Measurements from ENCODE around the gene ZNF641.
"Not testable (repeated sequence)": the region's sequence is repeated elsewhere in the genome, so short reads cannot be mapped to it uniquely, and the experiment has no call there.

ZNF641 gene

DNA sequence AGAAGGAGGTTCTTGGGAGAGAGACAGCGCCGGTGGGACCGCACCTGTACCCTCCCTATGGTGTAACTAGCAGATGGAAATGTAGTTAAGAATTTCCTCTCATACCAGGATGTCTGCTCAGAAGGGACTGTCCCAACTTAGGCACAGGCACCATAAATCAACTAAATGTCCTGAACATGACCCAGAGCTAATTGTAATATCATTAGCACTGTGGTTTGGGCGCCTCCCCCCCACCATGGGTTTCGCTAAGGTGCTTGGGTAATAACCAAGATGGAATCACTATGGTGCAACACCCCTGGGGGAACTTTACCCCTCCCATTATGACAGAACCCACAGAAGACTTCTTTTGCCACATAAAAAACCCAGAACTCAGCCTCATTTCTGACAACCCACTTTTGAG lies 15.9 kb downstream of the ZNF641 start:
- DNase-seq (ENCODE audit: low read depth), result no peak

DNA sequence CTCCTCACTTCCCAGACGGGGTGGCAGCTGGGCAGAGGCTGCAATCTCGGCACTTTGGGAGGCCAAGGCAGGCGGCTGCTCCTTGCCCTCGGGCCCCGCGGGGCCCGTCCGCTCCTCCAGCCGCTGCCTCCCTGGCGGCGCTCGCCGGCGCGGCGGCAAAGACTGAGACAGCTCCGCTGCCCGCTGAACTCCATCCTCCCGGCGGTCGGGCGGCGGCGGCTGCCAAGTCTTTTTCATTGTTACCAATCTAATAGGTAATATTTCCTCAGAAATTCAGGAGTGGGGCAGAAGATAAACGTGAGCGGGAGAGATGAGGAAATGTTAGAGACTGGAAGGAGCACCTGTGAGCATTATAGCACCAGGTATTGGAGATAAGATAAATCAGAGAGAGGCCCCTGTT lies 17.0 kb downstream of the ZNF641 start:
- DNase-seq (ENCODE audit: low read depth), result not testable (repeated sequence)

DNA sequence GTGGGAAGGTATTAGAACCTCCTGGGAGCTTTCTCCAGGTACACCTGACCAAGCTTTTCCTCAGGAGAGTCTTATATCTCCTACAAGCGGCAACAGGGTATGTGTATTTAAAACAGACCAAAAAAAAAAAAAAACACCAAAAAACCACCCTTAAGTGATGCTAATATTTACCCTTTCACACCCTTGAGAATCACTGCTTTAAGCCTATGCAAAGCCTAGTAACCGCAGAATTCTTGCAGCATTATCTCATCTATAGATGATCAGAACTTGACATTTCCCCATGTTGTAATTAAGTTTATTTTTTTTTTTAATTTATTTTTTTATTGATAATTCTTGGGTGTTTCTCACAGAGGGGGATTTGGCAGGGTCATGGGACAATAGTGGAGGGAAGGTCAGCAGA lies 19.3 kb downstream of the ZNF641 start:
- DNase-seq (ENCODE audit: low read depth), result no peak

DNA sequence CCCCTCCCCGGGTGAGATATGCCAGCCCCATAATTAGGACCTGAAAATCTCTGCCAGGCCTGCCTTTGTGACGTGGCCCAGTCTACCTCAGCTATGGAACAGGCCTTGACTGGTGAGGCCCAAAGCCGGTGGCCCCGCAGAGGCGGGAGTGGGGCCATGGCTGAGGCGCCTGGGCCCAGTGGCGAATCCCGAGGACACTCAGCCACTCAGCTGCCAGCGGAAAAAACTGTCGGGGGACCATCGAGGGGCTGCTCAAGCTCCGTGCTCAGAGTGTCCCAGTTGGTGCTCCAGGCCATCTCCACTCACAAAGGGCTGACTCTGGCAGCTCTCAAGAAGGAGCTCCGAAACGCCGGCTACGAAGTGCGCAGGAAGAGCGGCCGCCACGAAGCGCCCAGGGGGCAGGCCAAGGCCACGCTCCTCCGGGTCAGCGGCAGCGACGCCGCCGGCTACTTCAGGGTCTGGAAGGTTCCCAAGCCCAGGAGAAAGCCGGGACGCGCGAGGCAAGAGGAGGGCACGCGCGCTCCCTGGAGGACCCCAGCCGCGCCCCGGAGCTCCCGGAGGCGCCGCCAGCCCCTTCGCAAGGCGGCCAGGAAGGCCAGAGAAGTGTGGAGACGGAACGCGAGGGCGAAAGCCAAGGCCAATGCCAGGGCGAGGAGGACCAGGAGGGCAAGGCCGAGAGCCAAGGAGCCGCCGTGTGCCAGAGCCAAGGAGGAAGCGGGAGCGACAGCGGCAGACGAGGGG lies 21.4 kb downstream of the ZNF641 start:
- no peak for DNase-seq (ENCODE audit: low read depth)

DNA sequence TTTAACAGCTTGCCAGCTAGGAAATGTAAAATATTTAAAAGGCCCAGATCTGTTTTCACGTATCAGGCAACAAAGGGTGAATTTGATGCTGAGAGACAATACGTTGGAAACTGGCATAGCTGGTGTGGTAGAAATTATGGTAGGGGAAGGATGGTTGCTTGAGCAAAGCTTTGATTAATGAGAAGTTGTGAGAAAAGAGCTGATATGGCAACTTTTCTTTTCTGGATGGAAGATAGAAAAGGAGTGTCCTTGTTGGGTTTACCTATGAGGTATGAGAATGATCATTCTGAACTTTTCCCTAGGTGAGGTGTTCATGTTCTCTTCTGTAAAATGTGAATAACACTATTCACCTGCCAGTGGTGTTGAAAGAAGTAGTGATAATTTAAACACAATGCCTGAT lies 34.2 kb downstream of the ZNF641 start:
- DNase-seq (ENCODE audit: low read depth), result no peak

DNA sequence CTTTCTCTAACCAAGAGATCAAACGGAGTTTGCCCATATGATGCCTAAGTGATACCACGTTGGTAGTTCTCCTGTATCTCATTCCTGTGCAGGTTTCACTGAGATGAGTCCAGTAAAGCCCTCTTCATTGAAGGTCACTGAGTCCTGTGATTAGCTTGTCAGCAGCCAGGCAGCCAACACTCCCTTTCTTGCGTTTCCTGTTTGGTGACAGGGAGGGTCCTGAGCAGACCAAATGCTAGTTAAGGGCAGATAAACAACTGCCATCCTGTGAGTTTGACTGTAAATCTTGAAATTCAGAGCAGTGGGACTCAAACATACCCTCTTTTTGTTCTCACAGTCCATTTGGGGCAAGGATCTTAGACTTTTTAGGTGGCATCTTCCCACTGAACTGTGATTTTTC lies 39.4 kb downstream of the ZNF641 start:
- DNase-seq (ENCODE audit: low read depth), result no peak

DNA sequence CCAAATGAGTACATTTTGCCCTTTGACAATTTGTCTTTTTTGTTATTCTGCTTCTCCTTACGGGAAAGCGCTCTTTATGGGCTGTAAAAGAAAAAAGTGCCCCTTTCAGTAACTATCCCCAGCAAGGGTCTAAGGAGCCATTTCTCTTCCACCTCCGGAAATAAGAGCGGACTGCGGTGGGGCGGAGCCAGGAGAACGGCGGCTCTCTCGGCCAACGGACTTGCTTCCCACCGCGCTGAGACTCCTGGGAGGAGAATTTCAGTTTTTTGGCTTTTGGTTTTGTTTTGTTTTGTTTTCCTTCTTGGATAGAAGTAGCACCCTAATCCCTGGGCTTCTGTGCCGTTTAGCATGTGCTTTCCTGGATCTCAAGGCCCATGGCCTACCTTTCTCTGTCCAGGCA lies 43.5 kb downstream of the ZNF641 start:
- DNase-seq (ENCODE audit: low read depth), result no peak

DNA sequence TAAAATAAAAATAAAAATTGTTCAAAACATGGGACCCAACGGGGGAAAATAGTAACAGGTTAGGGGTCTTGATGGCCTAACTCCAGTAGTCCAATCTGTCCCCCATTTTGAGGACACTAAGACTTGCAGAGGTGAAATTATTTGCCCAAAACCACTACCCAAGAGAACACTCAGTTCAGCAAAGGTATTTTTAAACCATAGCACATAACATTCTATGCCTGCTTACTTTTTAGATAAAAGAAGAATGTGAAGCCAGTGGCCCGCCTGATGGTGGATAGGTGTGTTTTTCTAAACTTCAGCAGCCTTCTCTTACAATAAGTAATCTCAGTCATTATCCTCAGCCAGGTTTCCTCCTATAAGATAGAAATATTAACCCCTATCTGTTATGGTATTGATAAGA lies 45.5 kb downstream of the ZNF641 start:
- no peak for DNase-seq (ENCODE audit: low read depth)

DNA sequence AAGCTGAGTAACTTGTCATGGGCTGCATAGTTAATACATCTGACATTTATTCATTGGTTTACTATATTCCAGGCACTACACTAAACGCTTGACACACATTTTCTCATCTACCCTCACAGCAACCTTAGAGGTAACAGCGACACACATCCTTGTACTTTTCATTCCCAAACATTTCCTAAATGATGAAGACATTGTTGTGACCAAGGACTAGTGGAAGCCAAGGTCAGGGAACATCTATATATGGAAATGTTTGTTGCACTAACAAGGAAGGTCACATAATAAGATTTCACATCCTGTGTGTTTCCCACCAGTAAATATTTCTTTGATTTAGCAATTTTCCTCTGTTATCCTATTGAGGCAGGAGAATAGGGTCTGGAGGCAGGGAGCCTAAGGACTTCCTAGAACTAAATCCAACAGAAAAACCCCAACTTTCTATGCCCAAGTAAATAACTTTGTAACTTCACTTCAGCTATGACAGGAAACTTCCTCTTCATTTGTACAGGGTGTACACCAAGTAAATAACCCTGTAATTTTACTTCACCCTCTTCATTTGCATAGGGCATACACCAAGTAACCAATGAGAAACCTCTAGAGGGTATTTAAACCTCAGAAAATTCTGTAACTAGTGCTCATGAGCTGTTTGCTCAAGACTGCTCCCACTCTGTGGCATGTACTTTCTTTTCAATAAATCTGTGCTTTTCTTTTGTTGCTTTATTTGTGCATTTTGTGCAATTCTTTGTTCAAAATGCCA lies 48.4 kb downstream of the ZNF641 start:
- no peak for DNase-seq (ENCODE audit: low read depth)

DNA sequence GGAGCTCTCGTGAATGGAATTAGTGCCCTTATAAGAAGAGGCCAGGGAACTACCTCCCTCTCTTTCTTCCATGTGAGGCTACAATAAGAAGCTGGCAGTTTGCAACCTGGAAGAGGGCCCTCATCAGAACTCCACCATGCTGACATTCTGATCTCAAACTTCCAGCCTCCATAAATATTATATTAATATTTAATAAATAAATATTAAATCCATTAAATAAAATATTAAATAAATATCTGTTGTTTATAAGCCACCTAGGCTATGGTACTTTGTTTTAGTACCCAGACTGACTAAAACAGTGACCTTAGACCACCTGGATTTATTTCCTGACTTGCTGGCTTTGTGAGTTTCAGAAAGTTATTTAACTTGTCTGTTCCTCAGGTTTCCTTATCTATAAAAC lies 49.9 kb downstream of the ZNF641 start:
- DNase-seq (ENCODE audit: low read depth), result no peak

DNA sequence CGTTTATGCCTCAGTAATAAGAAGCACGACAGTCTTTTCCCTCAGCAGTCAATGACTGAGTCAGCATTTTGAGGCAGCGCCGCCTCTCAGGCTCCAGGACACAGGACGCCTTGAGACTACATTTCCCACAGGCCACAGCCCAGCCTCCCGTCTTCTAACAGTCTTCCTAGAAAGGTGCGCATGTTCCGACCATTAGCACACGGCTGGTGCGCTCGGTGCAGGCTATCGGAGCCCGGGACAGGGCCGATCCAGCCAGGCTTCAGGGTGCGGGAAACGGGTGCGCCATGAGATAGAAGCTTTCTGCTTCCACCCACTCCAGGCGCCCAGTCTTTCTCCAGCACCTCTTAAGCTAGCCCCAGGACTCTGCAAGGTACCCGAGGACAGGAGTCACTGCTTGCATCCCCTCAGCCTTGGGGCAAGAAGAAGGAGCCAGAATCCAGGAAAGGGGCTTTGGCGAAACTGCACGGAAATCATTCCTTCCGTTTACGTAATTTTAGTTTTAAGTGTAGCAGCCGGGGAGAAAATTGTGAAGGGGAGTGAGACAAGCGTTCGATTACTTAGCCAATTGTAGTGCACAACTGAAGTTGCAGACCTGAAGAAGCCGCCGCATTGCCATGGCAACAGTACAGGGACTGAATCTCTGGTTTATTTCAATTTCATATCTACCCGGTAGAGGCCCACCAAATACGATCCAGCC lies 54.0 kb downstream of the ZNF641 start:
- DNase-seq (ENCODE audit: low read depth), result peak; percentile 44

DNA sequence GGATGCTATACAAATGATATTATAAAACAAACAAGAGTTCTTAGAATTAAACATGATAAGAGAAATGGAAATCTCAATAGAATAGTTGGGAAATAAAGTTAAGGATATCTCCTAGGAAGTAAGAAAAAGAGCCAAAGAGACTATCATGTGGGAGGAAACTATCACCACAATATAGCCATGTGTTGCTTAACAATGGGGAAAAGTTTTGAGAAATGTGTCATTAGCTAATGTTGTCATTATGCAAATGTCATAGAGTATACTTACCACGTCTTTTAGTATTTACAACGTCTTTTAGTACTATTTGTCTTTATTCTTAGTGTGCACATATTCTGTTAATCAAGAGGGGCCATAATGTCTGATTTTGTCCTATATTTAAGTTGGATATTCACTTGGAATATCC lies 58.7 kb downstream of the ZNF641 start:
- DNase-seq (ENCODE audit: low read depth), result no peak

DNA sequence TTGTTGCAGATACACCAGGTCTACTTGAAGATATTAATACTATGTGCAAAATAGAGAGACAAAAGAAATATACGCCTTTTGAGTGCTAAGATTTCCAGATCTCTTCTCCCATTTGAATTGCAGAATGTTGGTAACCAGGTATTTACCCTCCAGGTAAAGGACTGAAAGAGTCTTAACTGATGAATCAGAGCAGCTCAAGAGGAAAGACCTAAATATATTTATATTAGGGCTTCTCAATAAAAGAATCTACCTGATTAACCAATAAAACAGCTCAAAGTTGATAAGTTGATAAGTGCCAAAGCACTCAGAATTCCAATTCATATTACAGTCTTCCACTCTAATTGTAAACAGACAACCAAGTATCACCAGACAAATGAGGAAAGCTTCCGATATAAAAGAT lies 59.2 kb downstream of the ZNF641 start:
- no peak for DNase-seq (ENCODE audit: low read depth)

DNA sequence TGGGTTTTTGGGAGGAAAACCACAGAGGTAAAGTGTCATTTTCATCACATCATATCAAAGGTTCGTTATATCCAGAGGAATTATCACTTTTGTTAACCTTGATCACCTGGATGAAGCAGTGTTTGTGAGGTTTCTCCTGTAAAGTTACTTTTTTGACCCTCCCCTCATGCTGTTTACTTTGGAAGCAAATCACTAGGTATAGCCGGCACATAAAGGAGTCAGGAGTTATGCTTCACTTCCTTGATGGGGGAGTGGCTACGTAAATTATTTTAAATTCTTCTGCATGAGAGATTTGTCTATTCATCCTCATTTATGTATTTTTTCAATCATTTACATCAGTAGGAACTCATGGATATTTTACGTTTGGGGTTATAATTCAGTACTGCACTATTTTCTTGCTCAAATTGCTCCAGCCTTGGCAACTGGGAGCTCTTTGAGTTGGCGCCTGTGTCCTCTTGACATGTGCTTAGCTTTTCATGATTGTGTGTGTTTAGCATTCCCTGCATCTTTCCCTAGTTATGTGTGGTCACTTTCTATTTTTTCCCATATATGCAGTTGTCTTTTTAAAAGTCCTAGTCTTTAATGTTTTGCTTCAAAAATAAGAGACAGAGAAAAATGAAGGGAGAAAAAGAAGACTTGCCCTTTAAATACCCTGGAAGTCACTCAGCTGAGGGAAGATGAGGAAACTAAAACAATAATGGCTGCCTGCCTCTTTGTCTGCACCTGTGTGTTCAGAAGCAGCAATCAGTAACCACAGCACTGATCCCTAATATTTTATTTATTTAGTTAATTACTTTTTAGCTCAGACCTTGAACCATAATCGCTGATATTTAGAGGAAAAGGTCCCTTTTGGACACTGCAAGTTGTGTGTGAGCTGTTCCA lies 62.1 kb downstream of the ZNF641 start:
- DNase-seq (ENCODE audit: low read depth), result no peak
